Activated CD8-positive, alpha-beta memory T cell treated with anti-CD3 and anti-CD28 coated beads, Interleukin-2, amount 50 U/mL, for 1 hour (primary cell): ENCODE measurements around the gene PRSS38.

ENCODE experiments used
- DNase-seq: peaks from one replicate; pipeline ENCODE4 v3.0.0-alpha.2; 2020; ENCODE audit errors: extremely low read depth

PRSS38 gene

DNA sequence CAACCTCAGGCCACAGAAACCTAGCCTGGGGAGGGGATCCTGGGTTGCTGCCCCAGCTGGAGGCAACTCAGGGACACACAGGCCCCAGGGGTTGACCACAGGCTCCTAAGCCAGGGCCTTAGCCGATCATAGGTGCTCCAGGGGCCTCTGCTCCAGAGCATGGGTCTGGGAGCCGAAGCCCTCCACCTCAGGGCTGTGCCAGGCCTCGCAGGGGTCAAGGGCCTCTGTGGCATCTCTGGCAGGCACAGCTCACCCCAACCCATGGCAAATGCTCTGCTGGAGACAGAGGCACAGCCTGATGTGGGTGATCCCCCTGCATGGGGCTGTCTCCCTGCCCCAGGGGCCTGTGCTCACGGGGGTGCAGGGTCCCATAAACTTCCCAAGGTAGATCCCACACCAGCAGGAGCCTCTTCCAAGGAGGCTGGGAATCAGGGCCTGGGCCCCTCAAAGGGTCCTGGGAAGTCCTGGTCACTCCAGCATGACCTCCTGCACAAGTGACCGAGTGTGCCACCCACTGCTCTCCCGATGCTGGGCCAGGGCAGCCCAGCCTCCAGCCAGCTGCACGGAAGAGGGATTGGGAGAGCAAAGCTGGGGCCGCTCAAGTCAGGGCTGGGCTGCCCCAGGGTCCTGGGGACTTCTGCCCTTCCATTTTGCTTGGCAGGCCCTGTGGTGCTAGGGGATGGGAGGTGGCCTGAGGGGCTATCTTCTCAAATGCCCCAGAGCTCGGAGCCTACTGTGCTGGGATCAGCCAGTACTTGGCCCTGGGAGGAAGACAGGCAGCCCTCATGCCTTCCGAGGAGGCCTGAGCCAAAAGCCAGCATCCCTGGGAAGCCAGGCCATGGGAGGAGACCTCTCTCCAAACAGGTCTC is 22.2 kb upstream of the PRSS38 start:
- DNase-seq, result no peak

DNA sequence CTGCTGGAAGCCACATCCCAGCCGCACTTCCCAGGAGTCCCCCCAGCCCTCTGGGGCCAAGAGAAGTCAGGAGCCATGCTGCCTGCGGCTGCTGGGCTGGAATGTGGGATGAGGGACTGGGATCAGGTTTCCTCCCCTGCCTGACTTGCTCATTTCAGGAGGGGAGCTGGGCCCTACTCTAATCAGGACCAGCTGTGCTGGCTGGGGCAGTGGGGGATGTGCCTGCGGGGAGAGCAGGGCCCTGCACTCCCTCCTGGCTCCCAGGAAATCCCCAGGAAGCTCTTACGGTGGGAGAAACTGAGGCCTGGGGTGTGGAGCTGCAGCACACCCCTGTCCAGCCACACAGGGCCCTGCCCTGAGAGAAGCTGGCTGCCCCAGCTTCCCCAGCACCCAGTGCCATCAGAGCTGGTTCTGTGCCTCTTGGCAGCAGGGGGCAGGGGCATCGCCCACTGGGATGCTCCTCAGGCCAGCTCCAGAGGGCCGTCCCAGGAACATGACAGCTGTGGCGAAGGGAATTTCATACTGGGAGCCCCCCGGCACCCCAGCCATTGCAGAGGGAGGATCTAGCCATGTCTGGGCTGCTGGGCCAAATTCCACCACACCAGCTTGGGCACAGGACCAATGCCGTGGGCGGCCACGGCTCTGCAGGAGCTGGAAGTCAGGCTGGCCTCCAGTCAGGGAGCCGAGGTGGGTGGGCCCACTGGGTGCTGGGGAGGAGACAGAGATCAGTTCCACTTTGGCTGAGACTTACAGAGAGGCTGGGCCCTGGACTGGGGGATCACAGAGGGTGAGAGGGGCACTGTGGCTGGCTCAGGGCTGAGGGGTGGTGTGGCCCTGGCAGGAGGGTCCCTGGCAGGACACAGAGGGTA is 21.3 kb upstream of the PRSS38 start:
- DNase-seq, result no peak

DNA sequence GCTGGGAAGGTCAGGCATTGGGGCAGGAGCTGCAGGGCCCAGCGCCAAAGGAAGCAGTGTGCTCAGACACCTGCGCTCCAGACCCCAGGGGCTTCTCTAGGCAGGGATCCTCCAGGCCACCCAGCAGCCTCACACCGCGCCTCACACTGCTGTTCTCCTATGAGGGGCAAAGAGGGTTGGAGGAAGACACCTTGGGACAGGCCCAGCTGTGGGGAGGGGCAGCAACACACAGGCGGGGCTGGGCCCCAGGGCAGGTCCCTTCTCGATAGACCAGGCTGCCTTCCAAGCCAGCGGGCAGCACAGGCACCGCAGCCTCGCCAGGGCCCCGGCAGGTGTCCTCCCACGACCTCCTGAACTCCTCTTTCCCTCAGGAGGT is 20.7 kb upstream of the PRSS38 start:
- no peak for DNase-seq

DNA sequence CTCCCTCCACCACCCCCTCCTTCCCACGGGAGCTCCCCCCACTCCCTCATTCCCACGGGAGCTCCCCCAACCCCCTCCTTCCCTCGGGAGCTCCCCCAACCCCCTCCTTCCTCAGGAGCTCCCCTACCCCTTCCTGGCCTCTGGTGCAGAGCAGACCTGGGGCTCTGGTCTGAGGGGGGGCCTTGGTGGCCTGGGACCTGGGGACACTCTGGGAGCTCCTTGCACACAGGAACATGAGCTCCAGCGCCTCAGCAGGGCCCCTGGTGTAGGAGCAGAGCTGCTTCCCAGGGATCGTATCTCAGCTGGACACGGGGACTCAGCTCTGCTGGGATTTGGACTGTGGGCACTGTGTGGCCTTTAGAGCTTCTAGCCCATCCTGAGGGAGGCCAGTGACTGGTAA is 19.7 kb upstream of the PRSS38 start:
- DNase-seq, result no peak

DNA sequence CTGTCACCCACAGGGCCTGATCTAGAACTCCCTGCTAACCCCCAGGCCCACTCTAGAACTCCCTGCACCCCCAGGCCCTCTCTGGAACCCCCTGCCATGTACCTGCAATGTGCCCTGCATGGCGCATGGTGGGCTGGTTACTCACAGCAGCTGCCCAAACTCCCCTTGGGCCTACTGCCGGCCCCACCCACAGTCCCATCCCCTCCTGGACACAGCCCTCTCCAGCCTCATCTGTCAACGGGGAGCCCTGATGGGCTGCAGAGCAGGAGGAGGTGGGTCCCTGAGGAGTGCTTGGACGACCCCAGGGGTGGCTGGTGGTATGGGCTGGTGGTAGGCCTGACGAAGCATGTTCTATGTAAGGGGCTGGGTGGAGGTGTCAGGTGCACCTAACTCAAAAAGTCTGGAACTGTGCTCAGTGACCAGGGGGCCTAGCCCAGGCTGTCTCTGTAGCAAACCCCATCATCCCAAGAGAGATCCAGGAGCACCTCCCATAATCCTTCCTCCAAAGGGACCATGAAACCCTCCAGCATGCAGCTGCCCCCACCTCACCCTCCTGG is 19.0 kb upstream of the PRSS38 start:
- no peak for DNase-seq

DNA sequence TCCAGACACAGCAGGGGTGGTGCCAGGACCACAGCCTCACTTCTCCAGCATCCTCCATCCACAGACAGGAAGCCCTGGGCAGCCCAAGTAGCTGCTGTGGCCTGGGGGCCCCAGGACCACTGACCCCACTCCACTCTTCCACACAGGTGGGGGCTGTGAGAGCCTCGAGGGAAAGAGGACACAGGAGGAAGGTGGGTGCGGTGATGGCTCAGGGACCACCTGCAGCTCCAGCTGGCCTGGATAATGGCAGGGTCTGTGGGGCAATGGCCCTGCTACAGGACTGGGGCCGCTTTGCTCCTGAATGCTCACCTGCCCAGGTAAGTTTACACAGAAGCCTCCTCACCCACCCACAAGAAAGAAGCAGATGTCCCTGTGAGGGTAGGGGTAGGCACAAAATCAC is 18.3 kb upstream of the PRSS38 start:
- DNase-seq, result no peak

DNA sequence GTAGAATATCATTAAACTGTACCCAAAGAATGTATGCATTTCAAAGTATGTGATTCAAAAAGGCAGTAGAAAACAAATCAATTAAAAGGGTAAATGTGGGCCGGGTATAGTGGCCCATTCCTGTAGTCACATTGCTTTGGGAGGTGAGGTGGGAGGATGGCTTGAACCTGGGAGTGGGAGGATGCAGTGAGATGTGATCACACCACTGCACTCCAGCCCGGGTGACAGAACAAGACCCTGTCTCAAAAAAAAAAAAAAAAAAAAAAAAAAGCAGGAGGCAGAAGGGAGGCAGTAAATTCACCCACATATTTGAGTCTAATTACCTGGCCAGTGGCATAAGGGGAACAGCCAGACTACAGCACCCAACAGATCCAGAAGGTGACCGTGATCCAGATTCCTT is 17.9 kb upstream of the PRSS38 start:
- DNase-seq, result no peak

DNA sequence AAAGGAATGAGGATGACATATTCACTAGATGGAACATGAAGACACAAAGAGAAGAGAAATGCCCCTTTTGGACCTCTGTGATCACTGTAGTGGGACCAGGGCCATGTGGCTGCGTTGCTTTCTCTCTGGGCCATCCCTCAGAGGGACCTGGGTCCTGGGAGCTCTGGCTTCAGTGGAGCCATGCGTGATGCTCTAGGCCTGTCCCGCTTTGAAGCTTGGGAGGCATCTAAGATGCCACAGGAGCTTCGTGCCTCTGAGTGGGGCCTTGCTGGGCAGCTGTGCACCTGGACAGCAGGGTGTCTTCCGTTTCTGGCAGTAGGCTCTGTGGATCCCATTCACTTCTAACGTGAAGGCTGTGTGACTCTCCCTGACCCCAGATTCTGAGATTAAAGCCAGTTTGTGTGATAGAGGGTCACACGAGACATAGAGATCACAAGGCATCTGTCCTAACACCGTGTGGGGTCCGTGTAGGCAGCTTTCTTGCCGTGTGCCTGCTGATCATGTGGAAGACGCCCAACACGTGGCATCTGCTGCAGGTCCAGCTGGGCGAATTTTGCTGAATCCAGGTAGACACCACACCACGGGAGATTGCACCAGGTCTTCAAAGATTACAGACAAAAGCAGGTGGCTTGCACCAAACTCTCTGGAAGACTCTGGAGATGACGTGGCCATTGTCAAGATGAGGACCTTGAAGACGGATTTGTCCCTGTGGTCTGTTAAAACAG is 17.2 kb upstream of the PRSS38 start:
- no peak for DNase-seq

DNA sequence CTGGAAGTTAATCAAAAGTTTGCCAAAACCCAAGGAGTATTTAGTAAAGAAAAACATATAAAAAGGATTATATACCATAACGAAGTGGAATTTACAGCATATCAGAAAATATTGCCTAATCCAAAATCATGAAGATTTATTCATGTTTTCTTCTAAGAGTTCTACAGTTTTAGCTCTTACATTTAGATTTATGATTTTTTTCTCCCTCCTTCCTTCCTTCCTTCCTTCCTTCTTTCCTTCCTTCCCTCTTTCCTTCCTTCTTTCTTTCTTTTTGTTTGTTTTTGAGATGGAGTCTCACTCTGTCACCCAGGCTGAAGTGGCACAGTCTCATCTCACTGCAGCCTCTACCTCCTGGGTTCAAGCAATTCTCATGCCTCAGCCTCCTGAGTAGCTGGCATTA is 15.7 kb upstream of the PRSS38 start:
- no peak for DNase-seq

DNA sequence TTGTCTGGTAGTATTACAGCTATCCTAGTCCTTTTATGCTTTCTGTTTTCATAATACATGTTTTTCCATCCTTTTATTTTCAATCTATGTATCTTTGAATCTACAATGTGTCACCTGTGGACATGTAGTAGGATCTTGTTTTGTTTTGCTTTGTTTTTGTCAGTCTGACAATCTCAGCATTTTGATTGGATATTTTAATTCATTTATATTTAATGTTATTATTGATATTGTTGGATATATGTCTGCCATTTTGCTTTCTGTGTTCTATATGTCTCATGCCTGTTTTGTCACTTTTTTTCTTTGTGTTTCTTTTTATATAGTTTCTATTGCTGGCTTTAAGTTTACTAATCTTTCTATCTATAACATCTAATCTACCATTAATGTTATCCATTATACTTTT is 11.5 kb upstream of the PRSS38 start:
- DNase-seq, result no peak

DNA sequence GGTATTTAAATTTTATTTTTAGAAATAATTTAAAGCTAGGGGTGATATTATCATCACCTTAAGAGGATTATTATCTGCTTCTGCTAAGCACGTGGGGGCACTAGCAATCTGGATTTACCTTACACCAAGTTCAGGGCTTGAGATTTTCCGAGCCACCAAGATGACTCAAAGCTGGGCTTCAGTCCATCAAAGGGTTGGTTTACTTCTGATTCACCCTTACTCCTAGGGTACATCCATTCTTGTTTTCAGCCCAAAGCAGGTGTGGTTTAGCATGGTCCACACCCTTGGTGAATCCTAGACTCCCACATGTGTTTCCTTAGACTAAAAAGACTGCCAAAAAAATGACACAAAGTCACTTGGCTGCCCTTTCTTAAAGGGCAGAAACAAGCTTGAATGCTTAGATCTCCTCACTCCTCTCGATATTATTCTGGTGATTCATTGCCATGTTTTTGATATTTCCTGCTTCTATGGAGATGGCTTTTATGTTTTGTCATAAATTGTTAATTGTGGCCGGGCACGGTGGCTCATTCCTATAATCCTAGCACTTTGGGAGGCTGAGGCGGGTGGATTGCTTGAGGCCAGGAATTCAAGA is 9.8 kb upstream of the PRSS38 start:
- DNase-seq, result no peak

DNA sequence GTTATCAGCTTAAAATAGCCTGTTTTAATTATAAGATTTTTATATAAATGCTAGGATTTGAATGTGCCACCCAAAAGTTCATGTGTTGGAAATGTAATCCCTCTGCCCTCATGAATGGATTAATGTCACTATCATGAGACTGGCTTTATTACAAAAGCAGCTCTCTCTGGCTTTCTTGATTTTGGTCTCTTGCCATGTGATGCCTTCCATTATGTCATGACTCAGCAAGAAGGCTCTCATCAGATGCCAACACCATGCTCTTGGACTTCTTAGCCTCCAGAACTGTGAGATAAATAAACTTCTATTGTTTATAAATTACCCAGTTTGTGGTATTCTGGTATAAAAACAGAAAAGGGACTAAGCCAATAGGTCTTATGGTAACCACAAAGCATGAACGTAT is 6.9 kb upstream of the PRSS38 start:
- DNase-seq, result no peak

DNA sequence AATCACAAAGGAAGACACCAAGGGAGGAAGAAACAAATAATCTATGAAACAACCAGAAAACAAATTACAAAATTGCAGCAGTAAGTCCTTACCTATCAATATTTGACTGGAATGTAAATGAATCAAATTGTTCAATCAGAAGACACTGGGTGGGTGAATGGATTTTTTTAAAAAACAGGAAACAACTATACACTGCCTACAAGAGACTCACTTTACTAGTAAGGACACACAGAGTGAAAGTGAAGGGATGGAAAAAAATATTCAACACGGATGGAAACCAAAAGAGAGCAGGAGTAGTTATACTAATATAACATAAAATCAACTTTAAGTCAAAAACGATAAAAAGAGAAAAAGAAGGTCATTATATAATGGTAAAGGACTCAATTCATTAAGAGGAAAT is 6.4 kb upstream of the PRSS38 start:
- DNase-seq, result no peak

DNA sequence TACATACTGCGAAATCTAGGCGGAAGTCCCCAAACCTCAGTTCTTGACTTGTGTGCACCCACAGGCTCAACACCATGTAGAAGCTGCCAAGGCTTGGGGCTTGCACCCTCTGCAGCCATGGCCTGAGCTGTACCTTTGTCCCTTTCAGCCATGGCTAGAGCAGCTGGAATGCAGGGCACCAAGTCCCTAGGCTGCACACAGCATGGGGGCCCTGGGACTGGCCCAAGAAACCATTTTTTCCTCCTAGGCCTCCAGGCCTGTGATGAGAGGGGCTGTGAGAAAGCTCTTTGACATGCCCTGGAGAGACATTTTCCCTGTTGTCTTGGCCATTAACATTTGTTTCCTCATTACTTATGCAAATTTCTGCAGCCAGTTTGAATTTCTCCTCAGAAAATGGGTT is 1.5 kb upstream of the PRSS38 start:
- DNase-seq, result no peak

DNA sequence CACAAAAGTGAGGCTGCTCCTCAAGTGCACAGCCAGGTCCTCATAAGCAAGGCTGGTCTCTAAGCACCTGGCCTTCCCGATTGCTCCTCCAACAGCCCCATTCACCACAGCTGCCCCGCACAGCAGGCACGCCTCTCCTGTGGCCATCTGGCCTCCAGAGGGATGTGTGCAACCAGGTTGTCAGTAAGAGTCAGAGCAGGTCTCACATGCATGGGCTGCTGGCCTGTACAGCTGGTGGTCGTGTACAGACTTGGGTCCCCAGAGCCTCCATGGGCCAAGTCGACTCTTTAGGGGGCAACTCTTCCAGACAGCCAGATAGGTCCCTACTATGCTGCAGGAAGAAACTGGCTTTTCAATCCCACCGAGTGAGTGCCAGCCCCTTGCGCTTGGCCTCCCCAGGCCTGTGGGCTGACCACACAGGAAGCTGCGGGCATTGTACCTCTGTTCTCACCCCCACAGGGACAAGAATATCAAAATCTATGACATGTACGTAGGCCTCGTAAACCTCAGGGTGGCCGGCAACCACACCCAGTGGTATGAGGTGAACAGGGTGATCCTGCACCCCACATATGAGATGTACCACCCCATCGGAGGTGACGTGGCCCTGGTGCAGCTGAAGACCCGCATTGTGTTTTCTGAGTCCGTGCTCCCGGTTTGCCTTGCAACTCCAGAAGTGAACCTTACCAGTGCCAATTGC is 1.4 kb downstream of the PRSS38 start:
- no peak for DNase-seq

DNA sequence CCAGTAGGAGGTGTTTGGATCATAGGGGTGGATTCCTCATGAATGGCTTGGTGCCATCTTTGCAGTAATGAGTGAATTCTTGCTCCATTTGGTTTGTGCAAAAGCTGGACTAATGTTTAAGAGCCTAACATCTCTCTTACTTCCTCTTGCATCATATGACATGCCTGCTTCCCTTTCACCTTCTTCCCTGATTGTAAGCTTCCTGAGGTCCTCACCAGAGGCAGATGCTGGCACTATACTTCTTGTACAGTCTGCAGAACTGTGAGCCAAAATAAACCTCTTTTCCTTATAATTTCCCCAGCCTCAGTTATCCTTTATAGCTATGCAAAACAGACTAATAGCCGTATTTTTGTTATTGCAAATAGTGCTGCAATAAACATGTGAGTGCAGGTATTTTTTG is 8.1 kb downstream of the PRSS38 start:
- DNase-seq, result no peak

DNA sequence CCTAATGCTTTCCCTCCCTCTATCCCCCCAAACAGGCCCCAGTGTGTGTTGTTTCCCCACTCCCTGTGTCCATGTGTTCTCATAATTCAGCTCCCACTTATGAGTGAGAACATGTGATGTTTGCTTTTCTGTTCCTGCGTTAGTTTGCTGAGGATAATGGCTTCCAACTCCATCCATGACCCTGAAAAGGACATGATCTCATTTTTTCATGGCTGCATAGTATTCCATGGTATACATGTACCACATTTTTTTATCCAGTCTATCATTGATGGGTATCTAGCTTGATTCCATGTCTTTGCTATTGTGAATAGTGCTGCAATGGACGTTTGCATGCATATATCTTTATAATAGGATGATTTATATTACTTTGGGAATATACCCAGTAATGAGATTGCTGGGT is 8.7 kb downstream of the PRSS38 start:
- no peak for DNase-seq

DNA sequence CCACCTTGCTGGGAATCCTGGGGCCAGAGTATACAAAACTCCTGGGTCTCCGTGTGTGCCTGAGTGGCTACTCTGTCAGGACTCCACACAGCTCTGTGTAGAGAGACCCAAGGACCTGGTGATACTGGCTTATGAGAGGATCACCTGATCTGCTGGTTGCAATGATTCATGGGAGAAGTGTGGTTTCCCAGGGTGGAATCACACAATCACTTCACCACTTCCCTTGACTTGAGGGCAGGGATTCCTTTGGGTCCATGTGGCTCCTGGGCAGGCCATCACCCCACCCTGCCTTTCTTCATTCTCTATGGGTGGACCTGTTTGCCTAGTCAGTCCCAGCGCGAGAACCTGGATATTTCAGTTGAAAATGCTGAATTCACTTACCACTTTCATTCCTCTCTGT is 13.3 kb downstream of the PRSS38 start:
- DNase-seq, result no peak

DNA sequence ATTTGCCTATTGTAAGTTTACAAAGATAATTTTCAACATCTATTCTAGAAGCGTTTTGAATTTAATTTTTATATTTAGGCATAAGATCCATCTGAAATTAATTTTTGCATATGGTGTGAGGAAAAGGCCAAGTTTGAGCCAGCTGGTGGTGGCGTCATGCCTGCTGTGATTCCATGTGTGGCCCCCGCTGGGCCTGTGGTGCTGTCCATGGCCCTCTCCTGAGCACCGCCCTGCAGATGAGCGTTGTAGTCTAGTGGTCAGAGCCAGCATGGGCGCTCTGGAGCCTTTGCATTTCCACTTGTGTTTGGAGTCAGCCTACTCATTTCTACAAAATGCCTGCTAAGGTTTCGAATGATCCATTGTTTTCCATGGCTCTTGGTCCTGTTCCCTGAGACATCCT is 22.7 kb downstream of the PRSS38 start:
- no peak for DNase-seq

DNA sequence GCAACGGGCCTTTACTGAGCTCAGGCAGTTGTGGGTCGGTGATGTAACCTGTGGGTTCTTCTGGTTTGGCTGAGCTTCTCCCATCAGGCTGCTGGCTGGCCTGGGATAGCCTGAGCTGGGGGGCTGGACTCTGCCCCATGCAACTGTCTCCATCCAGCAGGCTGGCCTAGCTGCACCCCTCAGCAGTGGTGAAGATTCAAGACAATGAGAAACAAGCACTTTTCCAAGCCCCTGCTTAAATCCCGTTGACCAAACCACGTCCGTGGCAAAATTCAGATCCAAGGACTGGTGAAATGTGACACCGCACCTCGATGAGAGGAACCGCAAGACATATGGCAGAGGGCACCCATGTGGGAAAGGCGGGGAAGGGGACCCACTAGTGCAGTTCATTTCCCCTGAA is 25.6 kb downstream of the PRSS38 start:
- no peak for DNase-seq
